Measurements from ENCODE around the gene FANCC. TPM values are rescaled to one million over a fixed set of nuclear protein-coding genes. Genes with fewer than 3 reads are reported as not detected.
A peak's percentile ranks its signal among the peaks of the same experiment; 100 is the strongest.
"Not testable (repeated sequence)": the region's sequence is repeated elsewhere in the genome, so short reads cannot be mapped to it uniquely, and the experiment has no call there.

Gene FANCC
- total and polyA plus RNA-seq, 2 of the 13 experiments (the other 11 are each of a cell fraction or from before 2014, with no cell fraction given): 7.4 to 8.6 TPM

DNA sequence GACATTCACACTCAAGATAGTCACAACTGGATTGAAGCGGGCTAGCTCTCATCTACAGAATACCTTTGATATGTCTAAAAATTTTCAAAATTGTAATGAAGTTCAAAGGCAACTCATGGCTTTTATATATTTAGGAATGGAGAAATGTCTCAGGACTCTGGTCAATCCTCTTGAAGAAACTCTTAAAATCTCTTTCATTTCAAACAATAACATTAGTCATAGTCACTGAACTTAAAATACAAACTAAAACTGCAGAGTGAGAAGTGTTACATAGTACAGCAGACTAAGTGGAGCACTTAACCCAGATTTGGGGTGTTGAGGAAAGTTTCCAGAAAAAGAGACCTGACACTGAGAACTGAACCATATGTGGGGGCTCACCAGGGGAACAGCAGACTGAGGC is 20.7 kb downstream of the FANCC start:
- TF ChIP-seq NBN (conservative IDR thresholded peaks at IDR 0.05) (no peak), ZNF605 (CRISPR knock-in tag; IDR thresholded peaks at IDR 0.05) (no peak), MATR3 (CRISPR knock-in tag; IDR thresholded peaks at IDR 0.05) (no peak), ZNF580 (CRISPR knock-in tag; IDR thresholded peaks at IDR 0.05; ENCODE audit: borderline replicate concordance, low read depth) (no peak), FOXK1 (CRISPR knock-in tag; IDR thresholded peaks at IDR 0.05; ENCODE audit: borderline replicate concordance, low read depth) (no peak), LBX2 (CRISPR knock-in tag; IDR thresholded peaks at IDR 0.05; ENCODE audit: borderline replicate concordance) (no peak), FOXO1 (CRISPR knock-in tag; IDR thresholded peaks at IDR 0.05) (no peak), ZFX (CRISPR knock-in tag; IDR thresholded peaks at IDR 0.05; ENCODE audit: low read depth) (no peak), ZNF598 (CRISPR knock-in tag; IDR thresholded peaks at IDR 0.05; ENCODE audit: borderline replicate concordance) (no peak)
- no peak overlapping the region for H3K4me2 ChIP-seq (ENCODE audit: low read depth, low read length)
- CTCF ChIA-PET (ENCODE audit: low intra/inter-chr PET ratio, low total read pairs): no interaction called here
- POLR2A ChIA-PET: no interaction called here
- H3K9ac ChIP-seq (ENCODE audit: insufficient read depth, low read depth, low read length): no peak overlapping the region
- no TSS peak for BruUV-seq (replicated peaks)
- DNase-seq (ENCODE audit: low spot score) (no peak), ATAC-seq (no peak), FAIRE-seq (no peak)
- no peak overlapping the region for H2AFZ ChIP-seq (ENCODE audit: low read length)
- H3K9me3 ChIP-seq (ENCODE audit: low read length): no peaks in the 10 kb centered on the region
- intact Hi-C loops (cut with micrococcal nuclease; ENCODE audit: unreplicated experiment): no loop called here
- H3K4me1 ChIP-seq (ENCODE audit: insufficient read depth, low read length): peaks cover 37% of the 10 kb centered on the region
- in situ Hi-C loops (cut with HindIII; ENCODE audit: extremely low pct_ligation_motif_present, low pct_unique_long_range_greater_than_20kb): no loop called here
- no peaks in the 10 kb centered on the region for H4K20me1 ChIP-seq (ENCODE audit: insufficient read depth, low read length)
- WGBS (ENCODE audit: low lambda C conversion rate): 94% methylated on average over 1 of the region's 1 CpG
- no peaks in the 10 kb centered on the region for H3K27me3 ChIP-seq (ENCODE audit: control insufficient read depth in 1 of 2, insufficient read depth in 2 of 2, low read length in 2 of 2)
- no peak overlapping the region for H3K27ac ChIP-seq (ENCODE audit: extremely low read length, insufficient read depth, low read length)
- peaks cover 19% of the 10 kb centered on the region for H3K79me2 ChIP-seq (ENCODE audit: insufficient read depth, low read length)
- H3K36me3 ChIP-seq (replicated peaks in 1 of 2; ENCODE audit: control insufficient read depth in 1 of 2, insufficient read depth in 2 of 2, low read length in 2 of 2): no peaks in the 10 kb centered on the region
- no peak overlapping the region for H3K4me3 ChIP-seq (replicated peaks in 1 of 3; ENCODE audit: insufficient read depth in 1 of 3, low read depth in 2 of 3, low read length in 3 of 3)

GRCh38 chr9:95293296-95293695 is 24.2 kb downstream of the FANCC start:
- DNase-seq (ENCODE audit: low spot score); H3K4me3 ChIP-seq (replicated peaks in 1 of 3; ENCODE audit: insufficient read depth in 1 of 3, low read depth in 2 of 3, low read length in 3 of 3); H3K9me3 ChIP-seq (ENCODE audit: low read length); H3K27ac ChIP-seq (ENCODE audit: extremely low read length, insufficient read depth, low read length); H4K20me1 ChIP-seq (ENCODE audit: insufficient read depth, low read length); H3K27me3 ChIP-seq (ENCODE audit: control insufficient read depth in 1 of 2, insufficient read depth in 2 of 2, low read length in 2 of 2); in situ Hi-C loops (cut with HindIII; ENCODE audit: extremely low pct_ligation_motif_present, low pct_unique_long_range_greater_than_20kb); CTCF ChIA-PET (ENCODE audit: low intra/inter-chr PET ratio, low total read pairs); H3K9ac ChIP-seq (ENCODE audit: insufficient read depth, low read depth, low read length); POLR2A ChIA-PET; H2AFZ ChIP-seq (ENCODE audit: low read length); H3K36me3 ChIP-seq (replicated peaks in 1 of 2; ENCODE audit: control insufficient read depth in 1 of 2, insufficient read depth in 2 of 2, low read length in 2 of 2); FAIRE-seq; intact Hi-C loops (cut with micrococcal nuclease; ENCODE audit: unreplicated experiment); BruUV-seq (replicated peaks); H3K4me2 ChIP-seq (ENCODE audit: low read depth, low read length): not testable (repeated sequence)
- peak; percentile 46; the same call in 2 of the 3 replicates for ATAC-seq
- peaks cover 23% of the 10 kb centered on the region for H3K79me2 ChIP-seq (ENCODE audit: insufficient read depth, low read length)
- peaks cover 35% of the 10 kb centered on the region for H3K4me1 ChIP-seq (ENCODE audit: insufficient read depth, low read length)
- WGBS (ENCODE audit: low lambda C conversion rate): 91% methylated on average over 6 of the region's 6 CpGs
